ENCODE measurements around the gene UBE2D2.
"Not testable (repeated sequence)": the region's sequence is repeated elsewhere in the genome, so short reads cannot be mapped to it uniquely, and the experiment has no call there.

Gene UBE2D2

DNA sequence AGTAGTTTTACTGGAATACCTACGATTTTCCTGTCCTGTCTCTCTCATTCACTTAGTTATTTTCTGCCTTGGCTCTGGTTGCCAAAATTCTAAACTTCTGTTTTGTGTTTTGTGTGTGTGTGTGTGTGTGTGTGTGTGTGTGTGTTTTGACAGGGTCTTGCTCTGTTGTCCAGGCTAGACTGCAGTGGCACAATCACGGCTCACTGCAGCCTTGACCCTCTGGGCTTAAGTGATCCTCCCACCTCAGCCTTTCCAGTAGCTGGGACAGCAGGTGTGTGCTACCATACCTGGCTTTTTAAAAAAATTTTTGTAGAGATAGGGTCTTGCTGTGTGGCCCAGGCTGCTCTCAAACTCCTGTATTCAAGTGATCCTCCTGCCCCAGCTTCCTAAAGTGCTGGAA is 17.2 kb downstream of the UBE2D2 start:
- DNase-seq (ENCODE audit: insufficient read length, low spot score): no peak
- no peak for FAIRE-seq

DNA sequence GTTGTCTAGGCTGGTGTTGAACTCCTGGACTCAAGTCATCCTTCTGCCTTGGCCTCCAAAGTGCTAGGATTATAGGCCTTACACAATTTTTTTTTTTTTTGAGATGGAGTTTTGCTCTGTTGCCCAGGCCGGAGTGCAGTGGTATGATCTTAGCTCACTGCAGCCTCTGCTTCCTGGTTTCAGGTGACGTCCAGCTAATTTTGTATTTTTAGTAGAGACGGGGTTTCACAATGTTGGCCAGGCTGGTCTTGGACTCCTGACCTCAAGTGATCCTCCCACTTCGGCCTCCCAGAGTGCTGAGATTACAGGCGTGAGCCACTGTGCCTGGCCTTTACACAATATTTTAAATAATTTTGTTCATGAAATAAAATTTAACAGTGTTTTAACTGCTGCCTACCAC is 21.0 kb downstream of the UBE2D2 start:
- FAIRE-seq; DNase-seq (ENCODE audit: insufficient read length, low spot score): not testable (repeated sequence)

DNA sequence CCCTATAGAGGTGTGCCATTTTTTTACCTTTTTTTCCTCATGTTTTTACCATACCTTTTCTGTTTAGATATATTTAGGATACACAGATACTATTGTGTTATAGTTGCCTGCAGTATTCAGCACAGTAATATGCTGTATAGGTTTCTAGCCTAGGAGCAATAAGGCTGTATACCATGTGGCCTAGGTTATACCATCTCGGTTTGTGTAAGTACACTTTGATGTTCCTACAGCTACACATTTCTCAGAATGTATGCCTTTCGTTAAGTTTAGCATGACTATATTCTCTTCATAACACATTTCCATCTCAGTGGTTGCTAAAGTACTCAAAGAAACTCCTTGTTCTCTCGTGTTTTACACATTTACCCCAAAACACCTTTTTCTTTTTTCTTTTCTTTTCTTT is 23.0 kb downstream of the UBE2D2 start:
- FAIRE-seq (no peak), DNase-seq (ENCODE audit: insufficient read length, low spot score) (no peak)

DNA sequence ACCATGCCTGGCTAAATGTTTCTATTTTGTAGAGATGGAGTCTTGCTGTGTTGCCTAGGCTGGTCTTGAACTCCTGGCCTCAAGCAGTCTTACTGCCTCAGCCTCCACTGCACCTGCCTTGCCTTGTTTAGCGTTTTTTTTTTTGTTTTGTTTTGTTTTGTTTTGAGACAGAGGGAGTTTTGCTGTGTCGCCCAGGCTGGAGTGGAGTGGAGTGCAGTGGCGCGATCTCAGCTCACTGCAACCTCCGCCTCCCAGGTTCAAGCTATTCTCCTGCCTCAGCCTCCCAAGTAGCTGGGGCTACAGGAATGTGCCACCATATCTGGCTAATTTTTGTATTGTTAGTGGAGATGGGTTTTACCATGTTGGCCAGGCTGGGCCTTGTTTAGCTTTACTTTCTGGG is 27.0 kb downstream of the UBE2D2 start:
- not testable (repeated sequence) for DNase-seq (ENCODE audit: insufficient read length, low spot score); FAIRE-seq

DNA sequence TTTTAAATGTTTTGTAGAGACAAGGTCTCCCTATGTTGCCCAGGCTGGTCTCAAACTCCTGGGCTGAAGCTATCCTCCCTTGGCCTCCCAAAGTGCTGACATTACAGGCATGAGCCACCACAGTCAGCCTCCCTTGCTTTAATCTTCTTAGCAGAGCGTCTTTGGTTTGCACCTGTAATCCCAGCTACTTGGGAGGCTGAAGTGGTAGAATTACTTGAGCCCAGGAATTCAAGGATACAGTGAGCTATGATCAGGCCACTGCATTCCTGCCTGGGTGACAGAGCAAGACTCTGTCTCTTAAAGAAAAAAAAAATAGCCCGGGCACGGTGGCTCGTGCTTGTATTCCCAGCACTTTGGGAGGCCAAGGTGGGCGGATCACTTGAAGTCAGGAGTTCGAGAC is 27.8 kb downstream of the UBE2D2 start:
- FAIRE-seq (no peak), DNase-seq (ENCODE audit: insufficient read length, low spot score) (no peak)

DNA sequence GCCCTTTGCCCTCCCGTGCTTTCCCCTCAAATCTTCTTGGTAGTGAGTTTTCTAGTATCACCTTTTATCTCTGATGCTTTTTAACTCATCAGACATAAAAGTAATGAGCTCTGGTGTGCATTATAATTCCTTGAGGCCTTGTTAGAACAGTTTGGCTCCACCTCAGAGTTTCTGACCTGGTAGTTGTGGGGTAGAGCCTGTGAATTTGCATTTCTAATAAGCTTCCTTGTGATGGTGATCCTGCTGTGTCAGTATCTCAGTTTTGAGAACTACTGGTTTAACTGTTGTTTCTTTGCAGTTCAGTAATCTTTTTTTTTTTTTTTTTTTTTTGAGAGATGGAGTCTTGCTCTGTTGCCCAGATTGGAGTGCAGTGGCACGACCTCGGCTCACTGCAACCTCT is 31.1 kb downstream of the UBE2D2 start:
- FAIRE-seq: peak; percentile 66

DNA sequence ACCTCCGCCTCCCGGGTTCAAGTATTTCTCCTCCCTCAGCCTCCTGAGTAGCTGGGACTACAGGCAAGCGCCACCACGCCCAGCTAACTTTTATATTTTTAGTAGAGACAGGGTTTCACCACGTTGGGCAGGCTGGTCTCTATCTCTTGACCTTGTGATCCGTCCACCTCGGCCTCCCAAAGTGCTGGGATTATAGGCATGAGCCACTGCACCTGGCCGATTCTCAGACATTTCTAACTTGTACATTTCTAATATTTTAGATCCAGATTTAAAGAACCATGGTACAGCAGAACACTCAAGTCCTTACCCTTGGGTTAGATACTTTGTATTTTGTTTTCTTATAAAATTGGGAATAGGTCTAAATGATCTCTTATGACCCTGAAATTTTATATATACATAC is 31.9 kb downstream of the UBE2D2 start:
- not testable (repeated sequence) for DNase-seq (ENCODE audit: insufficient read length, low spot score); FAIRE-seq

More for the DNA sequence above, 31.1 kb downstream of the UBE2D2 start:
- DNase-seq (ENCODE audit: insufficient read length, low spot score): no peak

DNA sequence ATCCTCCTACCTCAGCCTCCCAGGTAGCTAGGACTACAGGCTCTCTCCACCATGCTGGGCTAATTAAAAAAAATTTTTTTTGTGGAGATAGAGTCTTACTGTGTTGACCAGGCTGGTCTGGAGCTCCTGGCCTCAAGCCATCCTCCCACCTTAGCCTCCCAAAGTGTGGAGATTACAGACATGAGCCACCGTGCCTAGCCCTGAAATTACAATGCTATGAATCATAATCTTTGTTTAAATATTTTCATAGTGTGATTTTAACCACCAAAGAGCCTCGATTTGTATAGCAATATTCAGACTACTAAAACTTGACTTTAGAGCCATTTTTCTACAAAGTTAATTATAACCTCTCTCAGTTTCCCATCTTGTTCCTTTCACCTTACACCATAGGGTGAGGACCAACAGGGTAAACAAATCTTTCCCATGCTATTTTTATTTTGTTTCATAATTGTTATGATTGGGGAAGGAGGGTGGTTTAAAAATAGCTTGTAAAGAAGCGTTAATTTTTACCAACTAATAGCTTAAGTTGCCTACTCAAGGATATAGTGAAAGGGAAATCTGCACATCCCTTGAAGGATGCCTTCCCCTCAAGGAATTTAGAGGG is 32.7 kb downstream of the UBE2D2 start:
- DNase-seq (ENCODE audit: insufficient read length, low spot score): no peak
- peak; percentile 80 for FAIRE-seq

DNA sequence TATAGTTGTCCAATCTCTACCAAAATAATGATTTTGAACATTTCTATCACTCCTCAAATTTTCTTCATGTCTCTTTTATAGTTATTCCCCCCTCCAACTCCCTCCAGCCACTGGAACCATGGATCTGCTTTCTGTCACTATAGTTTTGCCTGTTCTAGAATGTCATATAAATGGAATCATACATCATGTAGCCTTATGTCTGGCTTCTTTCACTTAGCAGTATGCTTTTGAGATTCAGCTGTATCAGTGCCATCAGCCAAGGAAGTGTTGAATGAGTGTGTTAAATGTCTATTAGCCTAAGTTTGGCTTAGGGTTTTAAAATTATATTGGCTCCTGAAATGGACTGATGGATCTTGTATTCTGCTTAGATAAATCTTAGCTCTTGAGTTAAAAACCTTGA is 36.0 kb downstream of the UBE2D2 start:
- no peak for FAIRE-seq
- no peak for DNase-seq (ENCODE audit: insufficient read length, low spot score)

DNA sequence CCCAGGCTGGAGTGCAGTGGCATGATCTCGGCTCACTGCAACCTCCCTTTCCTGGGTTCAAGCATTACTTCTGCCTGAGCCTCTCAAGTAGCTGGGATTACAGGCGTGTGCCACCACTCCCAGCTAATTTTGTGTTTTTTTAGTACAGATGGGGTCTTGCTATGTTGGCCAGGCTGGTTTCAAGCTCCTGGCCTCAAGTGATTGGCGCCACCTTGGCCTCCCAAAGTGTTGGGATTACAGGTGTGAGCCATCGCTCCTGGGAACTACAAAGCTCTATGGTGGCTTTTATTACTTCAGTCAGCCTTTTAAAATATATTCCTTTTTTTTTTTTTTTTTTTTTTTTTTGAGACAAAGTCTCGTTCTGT is 37.4 kb downstream of the UBE2D2 start:
- not testable (repeated sequence) for FAIRE-seq; DNase-seq (ENCODE audit: insufficient read length, low spot score)

DNA sequence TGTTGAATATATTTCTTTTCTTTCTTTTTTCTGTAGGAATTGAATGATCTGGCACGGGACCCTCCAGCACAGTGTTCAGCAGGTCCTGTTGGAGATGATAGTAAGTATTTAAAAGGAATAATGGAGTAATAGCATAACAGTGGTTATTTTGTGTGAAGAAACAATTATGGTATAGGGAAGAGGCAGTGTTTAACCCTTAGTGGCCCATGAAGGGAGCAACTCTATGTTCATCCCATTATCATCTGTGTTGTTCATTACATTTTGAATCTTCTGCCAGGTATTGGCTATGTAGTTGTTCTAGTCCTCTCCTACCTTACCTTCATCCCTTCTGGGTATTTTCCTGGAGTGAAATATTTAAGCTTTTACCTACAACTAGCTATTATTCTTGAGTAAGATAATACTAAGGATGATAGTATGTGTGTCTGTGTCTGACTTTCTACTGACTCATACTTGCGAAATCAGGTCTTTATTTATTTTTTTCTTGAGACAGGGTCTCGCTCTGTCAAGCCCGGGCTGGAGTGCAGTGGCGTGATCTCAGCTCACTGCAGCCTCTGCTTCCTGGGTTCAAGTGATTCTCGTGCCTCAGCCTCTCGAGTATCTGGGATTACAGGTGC is 39.3 kb downstream of the UBE2D2 start:
- DNase-seq (ENCODE audit: insufficient read length, low spot score) (no peak), FAIRE-seq (no peak)

DNA sequence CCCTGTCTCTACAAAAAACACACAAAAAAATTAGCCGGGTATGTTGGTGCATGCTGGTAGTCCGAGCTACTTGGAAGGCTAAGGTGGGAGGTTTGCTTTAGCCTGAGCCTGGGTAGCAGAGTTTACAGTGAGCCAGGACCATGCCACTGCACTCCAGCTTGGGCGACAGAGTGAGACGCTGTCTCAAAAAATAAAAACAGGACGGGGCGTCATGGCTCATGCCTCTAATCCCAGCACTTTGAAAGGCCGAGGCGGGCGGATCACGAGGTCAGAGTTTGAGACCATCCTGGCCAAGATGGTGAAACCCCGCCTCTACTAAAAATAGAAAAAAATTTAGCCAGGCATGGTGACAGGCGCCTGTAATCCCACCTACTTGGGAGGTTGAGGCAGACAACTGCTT is 40.3 kb downstream of the UBE2D2 start:
- FAIRE-seq: no peak

DNA sequence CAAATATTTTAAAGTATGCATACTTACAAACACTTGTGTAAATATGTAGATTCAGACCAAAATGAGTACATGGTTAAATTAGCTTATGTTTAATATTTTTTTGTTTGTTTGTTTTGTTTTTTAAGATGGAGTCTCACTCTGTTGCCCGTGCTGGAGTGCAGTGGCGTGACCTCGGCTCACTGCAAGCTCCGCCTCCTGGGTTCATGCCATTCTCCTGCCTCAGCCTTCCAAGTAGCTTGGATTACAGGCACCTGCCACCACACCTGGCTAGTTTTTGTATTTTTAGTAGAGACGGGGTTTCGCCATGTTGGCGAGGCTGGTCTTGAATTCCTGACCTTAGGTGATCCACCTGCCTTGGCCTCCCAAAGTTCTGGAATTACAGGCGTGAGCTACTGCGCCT is 40.8 kb downstream of the UBE2D2 start:
- not testable (repeated sequence) for FAIRE-seq; DNase-seq (ENCODE audit: insufficient read length, low spot score)

More for the DNA sequence above, 40.3 kb downstream of the UBE2D2 start:
- no peak for DNase-seq (ENCODE audit: insufficient read length, low spot score)

DNA sequence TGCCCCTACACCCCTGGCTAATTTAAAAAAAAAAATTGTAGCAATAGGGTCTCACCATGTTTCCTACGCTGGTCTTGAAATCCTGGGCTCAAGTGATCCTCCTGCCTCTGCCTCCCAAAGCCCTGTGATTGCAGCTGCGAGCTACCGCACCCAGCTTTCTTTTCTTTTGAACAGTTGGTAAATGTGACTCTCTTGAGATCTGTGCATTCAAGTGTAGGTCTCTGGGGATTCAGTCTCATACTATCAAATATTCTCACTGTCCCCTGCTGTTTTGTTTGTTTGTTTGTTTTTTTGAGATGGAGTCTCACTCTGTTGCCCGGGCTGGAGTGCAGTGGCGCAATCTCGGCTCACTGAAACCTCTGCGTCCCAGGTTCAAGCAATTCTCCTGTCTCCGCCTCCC is 44.7 kb downstream of the UBE2D2 start:
- FAIRE-seq: no peak
- DNase-seq (ENCODE audit: insufficient read length, low spot score): no peak

DNA sequence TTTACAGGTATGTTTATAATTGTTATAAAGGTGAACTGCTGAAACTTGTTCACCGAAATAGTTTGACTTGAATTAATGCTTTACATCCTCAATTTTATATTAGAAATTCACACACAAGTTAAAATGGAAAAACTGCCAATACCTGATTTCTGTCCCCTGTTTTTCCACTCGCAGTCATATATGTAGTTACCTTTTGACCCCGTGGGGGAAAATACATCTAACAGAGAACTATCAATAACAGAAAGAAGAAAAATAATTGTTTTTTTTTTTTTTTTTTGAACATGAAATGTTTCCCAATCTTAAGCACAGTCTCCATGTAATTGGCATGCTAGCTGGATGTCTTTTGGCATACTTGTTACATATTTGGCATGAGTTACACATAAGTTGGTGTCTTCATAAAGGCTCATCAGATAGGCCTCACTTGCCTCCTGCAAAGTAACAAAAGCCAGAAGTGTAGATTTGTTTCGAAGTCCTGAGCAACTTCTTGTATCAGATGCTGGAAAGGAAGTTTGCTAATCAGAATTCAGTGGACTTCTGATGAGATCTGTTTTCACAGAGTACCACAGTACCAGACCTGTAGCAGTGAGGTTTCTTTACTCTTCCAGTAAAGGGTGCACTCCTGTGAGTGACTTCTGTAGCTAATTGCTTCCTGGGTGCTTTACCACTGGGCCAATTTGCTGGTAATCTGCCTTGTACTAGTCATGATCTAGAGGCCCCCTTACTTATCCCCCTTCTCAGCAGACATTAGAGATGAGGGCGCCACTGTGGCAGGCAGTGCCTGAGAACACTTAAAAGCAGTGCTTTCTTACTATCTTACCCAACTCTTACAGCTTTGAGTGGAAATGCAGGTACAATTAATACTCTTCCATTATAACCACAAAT is 50.8 kb downstream of the UBE2D2 start:
- FAIRE-seq (peak; percentile 44), DNase-seq (ENCODE audit: insufficient read length, low spot score) (no peak)

DNA sequence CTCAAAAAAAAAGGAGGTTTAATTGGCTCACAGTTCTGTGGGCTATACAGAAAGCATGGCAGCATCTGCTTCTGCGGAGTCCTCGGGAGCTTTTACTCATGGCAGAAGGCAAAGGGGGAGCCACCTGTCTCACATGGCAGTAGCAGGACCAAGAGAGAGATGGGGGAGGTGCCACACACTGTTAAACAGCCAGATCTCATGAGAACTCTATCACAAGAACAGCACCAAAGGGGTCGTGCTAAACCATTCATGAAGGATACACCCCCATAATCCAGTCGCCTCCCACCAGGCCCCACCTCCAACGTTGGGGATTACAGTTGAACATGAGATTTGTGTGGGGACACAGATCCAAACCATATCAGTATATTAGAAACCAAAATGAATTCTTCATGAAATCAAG is 58.7 kb downstream of the UBE2D2 start:
- FAIRE-seq: no peak
- DNase-seq (ENCODE audit: insufficient read length, low spot score): no peak

DNA sequence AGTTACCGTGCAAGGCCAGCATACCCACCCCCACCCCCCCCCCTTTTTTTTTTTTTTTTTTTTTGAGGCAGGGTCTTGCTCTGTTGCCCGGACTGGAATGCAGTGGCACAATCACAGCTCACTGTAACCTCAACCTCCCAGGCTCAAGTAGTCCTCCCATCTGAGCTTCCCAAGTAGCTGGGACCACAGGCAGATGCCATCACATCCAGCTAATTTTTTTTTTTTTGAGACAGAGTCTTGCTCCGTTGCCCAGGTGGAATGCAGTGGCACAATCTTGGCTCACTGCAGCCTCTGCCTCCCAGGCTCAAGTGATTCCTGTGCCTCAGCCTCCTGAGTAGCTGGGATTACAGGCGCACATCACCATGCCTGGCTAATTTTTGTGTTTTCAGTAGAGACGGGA is 64.3 kb downstream of the UBE2D2 start:
- not testable (repeated sequence) for FAIRE-seq

DNA sequence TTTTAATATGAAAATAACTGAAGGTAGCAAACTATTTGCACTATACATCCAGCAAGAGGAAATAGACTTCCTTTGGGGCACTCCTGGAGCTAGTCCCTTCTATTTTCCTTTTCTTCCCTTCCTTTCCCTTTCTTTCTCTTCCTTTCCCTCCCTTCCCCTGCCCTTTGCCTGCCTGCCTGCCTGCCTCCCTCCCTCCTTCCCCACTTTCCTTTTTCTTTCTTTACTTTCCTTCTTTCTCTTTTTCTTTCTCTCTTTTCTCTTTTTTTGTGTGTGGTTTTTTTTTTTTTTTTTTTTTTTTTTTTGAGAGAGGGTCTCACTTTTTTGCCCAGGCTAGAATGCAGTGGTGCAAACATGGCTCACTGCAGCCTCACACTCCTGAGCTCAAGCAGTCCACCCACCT is 69.7 kb downstream of the UBE2D2 start:
- DNase-seq (ENCODE audit: insufficient read length, low spot score): no peak
- FAIRE-seq: no peak

More for the DNA sequence above, 64.3 kb downstream of the UBE2D2 start:
- not testable (repeated sequence) for DNase-seq (ENCODE audit: insufficient read length, low spot score)

DNA sequence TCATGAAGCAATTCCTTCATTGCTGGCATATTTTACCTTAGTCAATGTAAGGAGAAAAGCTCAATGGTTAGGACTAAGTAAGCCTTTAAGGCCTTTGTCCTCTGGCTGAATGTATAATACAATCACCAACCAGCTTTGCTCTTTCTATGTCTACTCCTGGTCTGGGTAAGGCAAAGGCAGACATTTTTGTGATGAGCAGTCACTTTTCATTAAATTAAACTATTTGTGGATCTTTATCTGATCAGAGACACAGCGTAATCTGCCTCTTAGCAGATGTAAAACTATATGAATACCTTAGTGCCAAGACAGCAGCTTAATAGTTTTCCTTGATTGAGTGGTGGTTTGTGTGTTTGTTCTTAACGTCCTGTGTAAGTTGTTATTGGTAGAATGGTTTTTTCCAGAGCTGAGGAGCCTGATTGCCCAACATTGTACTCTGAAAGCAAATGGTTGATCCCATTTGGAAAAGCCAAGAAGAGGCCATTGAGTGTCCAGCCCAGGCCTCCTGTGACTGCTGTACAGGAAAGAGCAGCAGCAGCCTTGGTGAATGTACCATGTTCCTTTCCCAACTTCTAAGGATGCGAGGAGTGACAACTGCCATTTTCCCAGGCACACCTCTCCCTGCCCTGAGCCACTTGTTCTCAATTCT is 70.5 kb downstream of the UBE2D2 start:
- no peak for FAIRE-seq
- DNase-seq (ENCODE audit: insufficient read length, low spot score): no peak

DNA sequence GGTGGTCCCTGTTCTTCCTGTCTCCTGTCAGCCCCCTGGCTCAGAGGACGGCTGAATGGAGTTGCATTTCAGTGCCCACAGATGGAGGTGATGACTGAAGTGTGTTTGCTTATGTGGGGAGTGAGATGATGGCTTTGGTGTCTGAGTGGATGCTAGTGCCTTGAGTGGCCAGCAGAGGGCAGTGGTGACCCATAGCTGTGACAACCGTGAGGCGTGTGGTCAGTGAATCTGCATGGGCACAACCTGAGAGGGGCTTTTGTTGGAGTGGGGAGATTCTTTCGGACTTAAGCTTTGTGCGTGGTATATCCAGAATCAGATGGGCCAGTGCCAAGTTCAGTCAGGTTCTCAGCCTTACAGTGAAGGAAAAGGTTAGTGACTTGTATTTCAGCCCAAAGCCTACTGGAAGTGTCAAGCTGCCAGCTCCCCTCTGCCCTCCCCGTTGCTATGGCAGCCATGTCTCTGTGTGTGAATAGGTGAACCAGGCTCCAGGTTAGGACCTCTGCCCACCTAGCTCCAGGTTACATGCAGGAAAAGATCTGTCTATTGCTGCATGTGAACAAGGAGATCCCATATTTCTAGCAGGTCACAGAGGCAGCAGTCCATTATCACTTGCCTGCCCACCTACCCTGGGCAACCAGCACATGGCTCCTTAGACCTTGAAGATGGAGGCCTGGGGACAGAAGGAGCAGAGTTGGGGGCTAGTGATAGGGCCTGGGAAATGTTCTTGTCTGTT is 72.3 kb downstream of the UBE2D2 start:
- no peak for DNase-seq (ENCODE audit: insufficient read length, low spot score)
- FAIRE-seq: peak; percentile 87

DNA sequence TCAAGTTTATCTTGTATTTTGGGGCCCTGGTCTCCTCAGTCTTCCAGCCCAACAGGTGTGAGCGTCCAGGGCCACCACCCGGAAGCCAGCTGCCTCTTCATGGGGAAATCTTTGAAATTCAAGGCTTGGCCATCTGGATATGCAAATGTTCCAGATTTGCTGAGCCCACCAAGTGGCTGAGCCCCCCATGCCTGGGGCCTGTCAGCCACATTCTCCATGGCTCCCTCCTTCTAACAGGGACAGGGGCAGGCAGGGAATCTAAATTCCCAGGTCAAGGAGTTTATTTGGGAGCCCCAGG is 72.8 kb downstream of the UBE2D2 start:
- FAIRE-seq (no peak), DNase-seq (ENCODE audit: insufficient read length, low spot score) (no peak)
